GM18519 (cell line): ENCODE data around the gene SFXN2.
"Not testable (repeated sequence)": the region's sequence is repeated elsewhere in the genome, so short reads cannot be mapped to it uniquely, and the experiment has no call there.

ENCODE experiments used
- ATAC-seq: cut with Tn5 transposase; IDR thresholded peaks from one replicate; pipeline ENCODE4 v1.9.1; 2021; ENCODE audit warnings: mild to moderate bottlenecking, moderate library complexity; ENCODE audit not compliant: unreplicated experiment, low FRiP score

SFXN2 gene

GRCh38 chr10:102679596-102679995 is 34.8 kb upstream of the SFXN2 start:
- ATAC-seq: no peak

- no peak for ATAC-seq
Observed at GRCh38 chr10:102681696-102682095, 32.7 kb upstream of the SFXN2 start.

GRCh38 chr10:102682416-102682815 is 32.0 kb upstream of the SFXN2 start:
- no peak for ATAC-seq

- no peak for ATAC-seq
Observed at GRCh38 chr10:102682981-102683380, 31.5 kb upstream of the SFXN2 start.

GRCh38 chr10:102683736-102684135 is 30.7 kb upstream of the SFXN2 start:
- no peak for ATAC-seq

GRCh38 chr10:102691285-102692066 is 23.0 kb upstream of the SFXN2 start:
- ATAC-seq: no peak

- ATAC-seq: not testable (repeated sequence)
Observed at GRCh38 chr10:102695401-102695800, 19.0 kb upstream of the SFXN2 start.

GRCh38 chr10:102696736-102697135 is 17.7 kb upstream of the SFXN2 start:
- no peak for ATAC-seq

GRCh38 chr10:102698894-102699293 is 15.5 kb upstream of the SFXN2 start:
- ATAC-seq: no peak

GRCh38 chr10:102701272-102701671 is 13.2 kb upstream of the SFXN2 start:
- ATAC-seq: no peak

- ATAC-seq: no peak
Observed at GRCh38 chr10:102701796-102702195, 12.6 kb upstream of the SFXN2 start.

- ATAC-seq: no peak
Observed at GRCh38 chr10:102702742-102703141, 11.7 kb upstream of the SFXN2 start.

GRCh38 chr10:102704915-102705314 is 9.5 kb upstream of the SFXN2 start:
- ATAC-seq: no peak

- ATAC-seq: no peak
Observed at GRCh38 chr10:102705531-102705930, 8.9 kb upstream of the SFXN2 start.

GRCh38 chr10:102710609-102711008 is 3.8 kb upstream of the SFXN2 start:
- no peak for ATAC-seq

GRCh38 chr10:102712089-102712488 is 2.3 kb upstream of the SFXN2 start:
- ATAC-seq: no peak

GRCh38 chr10:102712843-102713538 is 1.4 kb upstream of the SFXN2 start:
- ATAC-seq: no peak

GRCh38 chr10:102713539-102713813 is 960 bp upstream of the SFXN2 start:
- ATAC-seq: no peak

GRCh38 chr10:102713814-102714620 is 419 bp upstream of the SFXN2 start, which contains the start of gene ARL3:
ARL3 (minus strand) TSS chr10:102714397; CDS start chr10:102714275, 122 bp downstream.
- ATAC-seq: peak; percentile 81

GRCh38 chr10:102715880-102716279 is 1.4 kb downstream of the SFXN2 start:
- no peak for ATAC-seq

GRCh38 chr10:102716900-102717565 is 2.6 kb downstream of the SFXN2 start:
- not testable (repeated sequence) for ATAC-seq
